ENCODE data around the gene SWAP70.

SWAP70 gene

GRCh38 chr11:9639099-9639498 lies 24.8 kb upstream of the SWAP70 start:
- no peak overlapping the region for H3K4me3 ChIP-seq (ENCODE audit: insufficient read length, low read depth)
- H3K9ac ChIP-seq (ENCODE audit: insufficient read length, low read depth), result no peak overlapping the region
- no peaks in the 10 kb centered on the region for H3K9me3 ChIP-seq (ENCODE audit: insufficient read depth, low read length)
- no peaks in the 10 kb centered on the region for H3K27me3 ChIP-seq (ENCODE audit: insufficient read depth, insufficient read length)
- H3K4me1 ChIP-seq (ENCODE audit: insufficient read depth, insufficient read length), result no peaks in the 10 kb centered on the region
- H3K36me3 ChIP-seq (ENCODE audit: insufficient read depth, insufficient read length, low read length), result no peaks in the 10 kb centered on the region
- DNase-seq (ENCODE audit: low read depth, low spot score), result no peak
- TF ChIP-seq ZNF274 (IDR thresholded peaks at IDR 0.05; ENCODE audit: low read depth, low read length), result no peak
- no peak for TF ChIP-seq YY1 (IDR thresholded peaks at IDR 0.05; ENCODE audit: insufficient read depth, insufficient read length)
- TF ChIP-seq SUZ12 (IDR thresholded peaks at IDR 0.05; ENCODE audit: extremely low read depth, insufficient read depth, insufficient read length), result no peak

GRCh38 chr11:9639985-9640384 lies 23.9 kb upstream of the SWAP70 start:
- Histone ChIP-seq H3K4me3 (ENCODE audit: insufficient read length, low read depth) (no peak overlapping the region), H3K4me1 (ENCODE audit: insufficient read depth, insufficient read length) (no peaks in the 10 kb centered on the region), H3K9ac (ENCODE audit: insufficient read length, low read depth) (no peak overlapping the region), H3K36me3 (ENCODE audit: insufficient read depth, insufficient read length, low read length) (no peaks in the 10 kb centered on the region), H3K27me3 (ENCODE audit: insufficient read depth, insufficient read length) (no peaks in the 10 kb centered on the region), H3K9me3 (ENCODE audit: insufficient read depth, low read length) (no peaks in the 10 kb centered on the region)
- DNase-seq (ENCODE audit: low read depth, low spot score), result no peak
- TF ChIP-seq ZNF274 (IDR thresholded peaks at IDR 0.05; ENCODE audit: low read depth, low read length) (no peak), YY1 (IDR thresholded peaks at IDR 0.05; ENCODE audit: insufficient read depth, insufficient read length) (no peak), SUZ12 (IDR thresholded peaks at IDR 0.05; ENCODE audit: extremely low read depth, insufficient read depth, insufficient read length) (no peak)

GRCh38 chr11:9642894-9643293 lies 21.0 kb upstream of the SWAP70 start:
- Histone ChIP-seq H3K27me3 (ENCODE audit: insufficient read depth, insufficient read length) (no peaks in the 10 kb centered on the region), H3K9me3 (ENCODE audit: insufficient read depth, low read length) (peaks cover 6% of the 10 kb centered on the region; the same call in 1 of the 2 replicates), H3K4me1 (ENCODE audit: insufficient read depth, insufficient read length) (no peaks in the 10 kb centered on the region), H3K36me3 (ENCODE audit: insufficient read depth, insufficient read length, low read length) (no peaks in the 10 kb centered on the region), H3K4me3 (ENCODE audit: insufficient read length, low read depth) (no peak overlapping the region), H3K9ac (ENCODE audit: insufficient read length, low read depth) (no peak overlapping the region)
- TF ChIP-seq ZNF274 (IDR thresholded peaks at IDR 0.05; ENCODE audit: low read depth, low read length) (no peak), SUZ12 (IDR thresholded peaks at IDR 0.05; ENCODE audit: extremely low read depth, insufficient read depth, insufficient read length) (no peak), YY1 (IDR thresholded peaks at IDR 0.05; ENCODE audit: insufficient read depth, insufficient read length) (no peak)
- no peak for DNase-seq (ENCODE audit: low read depth, low spot score)

- H3K4me3 ChIP-seq (ENCODE audit: insufficient read length, low read depth), result no peak overlapping the region
- H3K9me3 ChIP-seq (ENCODE audit: insufficient read depth, low read length), result peaks cover 7% of the 10 kb centered on the region; the same call in 1 of the 2 replicates
- H3K9ac ChIP-seq (ENCODE audit: insufficient read length, low read depth), result no peak overlapping the region
- H3K27me3 ChIP-seq (ENCODE audit: insufficient read depth, insufficient read length), result no peaks in the 10 kb centered on the region
- no peaks in the 10 kb centered on the region for H3K36me3 ChIP-seq (ENCODE audit: insufficient read depth, insufficient read length, low read length)
- H3K4me1 ChIP-seq (ENCODE audit: insufficient read depth, insufficient read length), result no peaks in the 10 kb centered on the region
- no peak for TF ChIP-seq YY1 (IDR thresholded peaks at IDR 0.05; ENCODE audit: insufficient read depth, insufficient read length)
- no peak for DNase-seq (ENCODE audit: low read depth, low spot score)
These were observed 20.1 kb upstream of the SWAP70 start for GRCh38 chr11:9643751-9644150.

GRCh38 chr11:9645881-9646280 lies 18.0 kb upstream of the SWAP70 start:
- H3K36me3 ChIP-seq (ENCODE audit: insufficient read depth, insufficient read length, low read length), result no peaks in the 10 kb centered on the region
- no peak for TF ChIP-seq ZNF274 (IDR thresholded peaks at IDR 0.05; ENCODE audit: low read depth, low read length)
- no peak for TF ChIP-seq SUZ12 (IDR thresholded peaks at IDR 0.05; ENCODE audit: extremely low read depth, insufficient read depth, insufficient read length)
- no peak for TF ChIP-seq YY1 (IDR thresholded peaks at IDR 0.05; ENCODE audit: insufficient read depth, insufficient read length)
- no peak overlapping the region for H3K4me3 ChIP-seq (ENCODE audit: insufficient read length, low read depth)
- peaks cover 7% of the 10 kb centered on the region; the same call in 1 of the 2 replicates for H3K9me3 ChIP-seq (ENCODE audit: insufficient read depth, low read length)
- no peak overlapping the region for H3K9ac ChIP-seq (ENCODE audit: insufficient read length, low read depth)
- no peaks in the 10 kb centered on the region for H3K4me1 ChIP-seq (ENCODE audit: insufficient read depth, insufficient read length)
- no peaks in the 10 kb centered on the region for H3K27me3 ChIP-seq (ENCODE audit: insufficient read depth, insufficient read length)
- DNase-seq (ENCODE audit: low read depth, low spot score), result no peak

GRCh38 chr11:9646324-9646723 lies 17.6 kb upstream of the SWAP70 start:
- H3K4me1 ChIP-seq (ENCODE audit: insufficient read depth, insufficient read length), result no peaks in the 10 kb centered on the region

GRCh38 chr11:9651481-9651880 lies 12.4 kb upstream of the SWAP70 start:
- no peak for DNase-seq (ENCODE audit: low read depth, low spot score)
- H3K9me3 ChIP-seq (ENCODE audit: insufficient read depth, low read length), result peaks cover 7% of the 10 kb centered on the region; the same call in 1 of the 2 replicates
- no peaks in the 10 kb centered on the region for H3K4me1 ChIP-seq (ENCODE audit: insufficient read depth, insufficient read length)
- H3K36me3 ChIP-seq (ENCODE audit: insufficient read depth, insufficient read length, low read length), result no peaks in the 10 kb centered on the region
- TF ChIP-seq SUZ12 (IDR thresholded peaks at IDR 0.05; ENCODE audit: extremely low read depth, insufficient read depth, insufficient read length) (no peak), YY1 (IDR thresholded peaks at IDR 0.05; ENCODE audit: insufficient read depth, insufficient read length) (no peak), ZNF274 (IDR thresholded peaks at IDR 0.05; ENCODE audit: low read depth, low read length) (no peak)
- H3K27me3 ChIP-seq (ENCODE audit: insufficient read depth, insufficient read length), result no peaks in the 10 kb centered on the region
- H3K9ac ChIP-seq (ENCODE audit: insufficient read length, low read depth), result no peak overlapping the region
- no peak overlapping the region for H3K4me3 ChIP-seq (ENCODE audit: insufficient read length, low read depth)

More at GRCh38 chr11:9646324-9646723, 17.6 kb upstream of the SWAP70 start:
- no peaks in the 10 kb centered on the region for H3K27me3 ChIP-seq (ENCODE audit: insufficient read depth, insufficient read length)
- no peak for DNase-seq (ENCODE audit: low read depth, low spot score)
- H3K9me3 ChIP-seq (ENCODE audit: insufficient read depth, low read length), result peaks cover 7% of the 10 kb centered on the region; the same call in 1 of the 2 replicates
- H3K9ac ChIP-seq (ENCODE audit: insufficient read length, low read depth), result no peak overlapping the region
- H3K36me3 ChIP-seq (ENCODE audit: insufficient read depth, insufficient read length, low read length), result no peaks in the 10 kb centered on the region
- no peak overlapping the region for H3K4me3 ChIP-seq (ENCODE audit: insufficient read length, low read depth)
- TF ChIP-seq SUZ12 (IDR thresholded peaks at IDR 0.05; ENCODE audit: extremely low read depth, insufficient read depth, insufficient read length) (no peak), ZNF274 (IDR thresholded peaks at IDR 0.05; ENCODE audit: low read depth, low read length) (no peak), YY1 (IDR thresholded peaks at IDR 0.05; ENCODE audit: insufficient read depth, insufficient read length) (no peak)
